Endothelial cell of hepatic sinusoid (primary cell): ENCODE results near the gene LRMDA.

Experiments used
- in situ Hi-C: cut with HindIII; loops from 2 replicates; pipeline ENCODE4 v1.10.0; 2017; ENCODE audit warnings: low sequenced_read_pairs

LRMDA gene

DNA sequence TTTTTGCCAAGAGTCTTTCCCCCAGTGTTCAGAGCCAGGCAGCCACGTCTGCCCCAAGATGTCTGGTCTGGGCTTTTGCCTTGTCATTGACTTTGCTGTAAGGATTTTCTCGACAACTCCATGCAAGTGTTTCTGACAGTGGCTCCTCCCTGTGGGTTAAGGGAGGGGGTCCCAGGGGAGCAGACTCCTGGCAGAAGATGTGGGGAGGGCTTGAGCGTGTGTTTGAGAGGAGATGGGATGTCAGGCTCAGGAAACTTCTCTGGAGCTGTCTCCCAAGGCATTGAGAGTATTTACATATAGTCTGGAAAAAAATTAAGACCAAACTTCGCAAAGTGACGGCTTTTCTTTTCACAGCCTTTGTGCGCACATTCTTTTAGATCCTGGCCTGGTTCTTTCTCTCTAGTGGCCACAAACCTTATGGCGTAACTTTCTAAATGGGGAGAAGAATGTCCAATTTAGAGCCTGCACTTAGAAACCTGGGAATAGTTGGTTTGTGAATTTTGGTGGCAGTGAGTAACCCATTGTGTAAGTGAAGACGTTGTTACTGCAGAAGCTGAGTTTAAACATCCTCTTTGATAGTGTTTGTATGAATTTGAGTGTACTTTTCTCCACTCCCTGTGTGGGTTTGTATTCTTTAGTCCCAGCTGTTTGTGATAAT, 201.5 kb downstream of the LRMDA start:
- in situ Hi-C loops = no loop called here

GRCh38 chr10:75633568-75633967, 202.1 kb downstream of the LRMDA start:
- in situ Hi-C loops = no loop called here

- in situ Hi-C loops = no loop called here
These were observed 203.5 kb downstream of the LRMDA start for GRCh38 chr10:75634947-75635346.

GRCh38 chr10:75638752-75639151, 207.3 kb downstream of the LRMDA start:
- in situ Hi-C loops = no loop called here

- in situ Hi-C loops = no loop called here
These were observed 208.3 kb downstream of the LRMDA start for GRCh38 chr10:75639736-75640135.

- in situ Hi-C loops = no loop called here
These were observed 209.0 kb downstream of the LRMDA start for GRCh38 chr10:75640381-75640780.

DNA sequence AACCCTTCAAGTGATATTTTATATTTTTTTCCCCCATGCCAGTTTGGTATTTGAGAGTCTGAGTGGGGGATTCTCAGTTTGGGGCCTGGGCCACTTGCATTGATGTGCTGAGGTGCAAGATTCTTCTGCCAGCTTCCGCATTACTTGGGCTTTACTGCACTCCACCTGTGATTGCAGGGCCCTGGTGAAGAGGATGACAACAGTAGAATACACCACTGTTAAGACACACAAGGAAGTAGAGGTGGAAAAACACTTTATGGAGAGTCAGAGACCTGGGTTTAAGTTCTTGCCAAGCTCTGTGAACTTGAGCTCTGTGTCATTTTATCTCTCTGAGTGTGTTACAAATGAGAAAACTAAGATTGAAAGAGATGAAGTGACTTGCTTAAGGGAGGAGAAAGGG, 209.4 kb downstream of the LRMDA start:
- in situ Hi-C loops = no loop called here

DNA sequence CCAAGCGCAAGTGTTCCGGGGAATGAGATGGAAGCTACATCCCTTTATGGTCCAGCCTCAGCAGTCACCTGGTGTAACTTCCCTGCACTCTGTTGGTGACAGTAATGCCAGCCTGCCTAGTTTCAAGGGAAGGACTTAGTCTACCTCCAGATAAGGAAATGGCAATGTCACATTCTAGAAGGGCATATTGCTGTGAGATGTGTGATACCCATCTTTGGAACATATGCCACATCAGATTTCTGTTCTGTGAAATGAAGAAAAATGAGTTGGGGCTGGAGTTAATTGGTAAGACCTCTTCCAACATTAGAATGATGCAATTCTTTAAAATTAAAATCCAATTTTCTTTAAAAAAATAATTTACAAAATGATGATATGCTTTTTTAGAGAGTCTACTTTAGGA, 212.0 kb downstream of the LRMDA start:
- in situ Hi-C loops = no loop called here

- in situ Hi-C loops = no loop called here
These were observed 212.7 kb downstream of the LRMDA start for GRCh38 chr10:75643944-75644692.

GRCh38 chr10:75645704-75646103, 214.3 kb downstream of the LRMDA start:
- in situ Hi-C loops = no loop called here

- in situ Hi-C loops = no loop called here
These were observed 214.9 kb downstream of the LRMDA start for GRCh38 chr10:75646218-75646915.

- in situ Hi-C loops = no loop called here
These were observed 215.5 kb downstream of the LRMDA start for GRCh38 chr10:75646916-75647315.

DNA sequence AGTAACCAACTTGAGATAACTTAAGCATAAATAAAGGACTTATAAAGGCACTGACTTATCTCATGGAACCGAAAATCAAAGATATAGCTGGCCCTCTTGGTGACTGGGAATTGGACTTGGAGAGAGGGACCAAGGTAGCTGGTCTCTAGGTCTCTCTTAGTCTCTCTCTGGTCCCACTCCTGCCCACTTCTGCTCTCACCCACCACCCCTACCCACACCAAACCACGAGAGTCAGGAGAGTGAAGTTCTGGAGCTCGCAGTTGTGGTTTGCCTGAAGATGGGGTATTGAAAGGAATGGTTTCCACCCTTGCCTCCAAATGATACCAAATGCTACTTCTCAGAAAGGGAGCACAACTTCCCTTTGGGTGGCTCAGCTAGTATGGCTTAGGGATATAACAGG, 216.3 kb downstream of the LRMDA start:
- in situ Hi-C loops = no loop called here

- in situ Hi-C loops = no loop called here
These were observed 216.9 kb downstream of the LRMDA start for GRCh38 chr10:75648351-75648750.

GRCh38 chr10:75648854-75649253, 217.4 kb downstream of the LRMDA start:
- in situ Hi-C loops = no loop called here

DNA sequence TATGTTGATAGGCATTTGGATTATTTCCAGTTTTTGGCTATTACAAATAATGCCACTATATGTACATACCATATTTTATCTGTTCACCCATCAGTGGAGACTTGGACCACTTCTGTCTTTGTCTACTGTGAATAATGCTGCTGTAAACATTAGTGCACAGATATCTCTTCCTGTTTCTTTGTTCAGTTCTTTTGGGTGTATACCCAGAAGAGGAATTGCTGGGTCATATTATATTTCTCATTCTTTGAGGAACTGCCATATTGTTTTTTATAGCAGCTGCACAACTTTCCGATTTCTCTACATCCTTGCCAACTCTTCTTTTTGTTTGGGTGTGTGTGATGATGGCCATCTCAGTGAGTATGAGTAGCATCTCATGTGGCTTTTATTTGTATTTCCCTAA, 218.0 kb downstream of the LRMDA start:
- in situ Hi-C loops = no loop called here

DNA sequence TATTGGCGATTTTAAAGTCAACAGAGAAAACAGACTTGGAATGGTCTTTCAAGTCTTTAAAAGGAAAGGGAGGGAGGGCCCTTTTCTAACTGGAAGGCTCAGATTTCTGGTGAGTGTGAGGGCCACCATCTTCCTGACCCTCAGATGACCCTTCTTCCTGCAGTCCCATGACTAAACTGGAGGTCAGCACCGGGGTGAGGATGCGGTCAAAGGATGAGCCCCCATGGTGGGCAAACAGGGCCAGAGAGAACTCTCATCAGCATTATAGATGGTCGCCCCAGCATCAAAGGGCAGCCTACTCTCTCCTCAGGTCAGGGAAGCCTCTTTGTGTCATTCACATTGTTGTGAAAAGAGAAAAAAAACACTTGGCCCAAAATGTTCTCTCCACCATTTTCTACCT, 219.2 kb downstream of the LRMDA start:
- in situ Hi-C loops = loop anchor here (5.0 kb wide), 1 partner anchor 57 kb away; no protein-coding TSS in a partner anchor

- in situ Hi-C loops = loop anchor here (5.0 kb wide), 1 partner anchor 56 kb away; no protein-coding TSS in a partner anchor
These were observed 220.0 kb downstream of the LRMDA start for GRCh38 chr10:75651417-75651816.

DNA sequence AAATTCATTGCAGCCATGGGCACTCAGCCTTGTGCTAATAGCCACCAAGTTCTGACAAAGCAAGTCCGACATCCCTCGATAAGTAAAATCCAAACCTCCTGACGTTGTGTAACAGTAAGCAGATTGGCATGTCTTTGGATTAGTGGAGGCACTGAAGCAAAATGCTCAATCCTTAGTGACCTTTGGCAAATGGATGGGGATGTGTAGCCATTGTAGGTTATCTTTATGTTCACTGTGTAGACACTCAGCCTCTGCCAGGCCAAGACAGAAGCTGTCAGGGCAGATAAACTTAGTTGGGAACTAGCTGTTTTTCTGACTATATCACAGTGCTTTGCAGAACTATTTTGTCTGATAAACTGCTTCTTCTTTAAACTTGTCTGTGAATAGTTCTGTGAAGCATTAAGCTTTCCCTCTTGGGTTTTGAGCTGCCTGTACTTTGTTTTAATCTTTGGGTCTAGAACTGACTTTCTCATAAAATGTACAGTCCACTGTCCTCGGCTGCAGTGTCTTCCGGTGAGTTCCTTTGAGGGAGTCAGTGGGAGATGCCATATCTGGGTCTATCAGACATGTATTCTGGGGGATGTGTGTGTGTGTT, 220.8 kb downstream of the LRMDA start:
- in situ Hi-C loops = loop anchor here (5.0 kb wide), 1 partner anchor 55 kb away; no protein-coding TSS in a partner anchor

- in situ Hi-C loops = loop anchor here (5.0 kb wide), 1 partner anchor 54 kb away; no protein-coding TSS in a partner anchor
These were observed 222.3 kb downstream of the LRMDA start for GRCh38 chr10:75653761-75654160.

DNA sequence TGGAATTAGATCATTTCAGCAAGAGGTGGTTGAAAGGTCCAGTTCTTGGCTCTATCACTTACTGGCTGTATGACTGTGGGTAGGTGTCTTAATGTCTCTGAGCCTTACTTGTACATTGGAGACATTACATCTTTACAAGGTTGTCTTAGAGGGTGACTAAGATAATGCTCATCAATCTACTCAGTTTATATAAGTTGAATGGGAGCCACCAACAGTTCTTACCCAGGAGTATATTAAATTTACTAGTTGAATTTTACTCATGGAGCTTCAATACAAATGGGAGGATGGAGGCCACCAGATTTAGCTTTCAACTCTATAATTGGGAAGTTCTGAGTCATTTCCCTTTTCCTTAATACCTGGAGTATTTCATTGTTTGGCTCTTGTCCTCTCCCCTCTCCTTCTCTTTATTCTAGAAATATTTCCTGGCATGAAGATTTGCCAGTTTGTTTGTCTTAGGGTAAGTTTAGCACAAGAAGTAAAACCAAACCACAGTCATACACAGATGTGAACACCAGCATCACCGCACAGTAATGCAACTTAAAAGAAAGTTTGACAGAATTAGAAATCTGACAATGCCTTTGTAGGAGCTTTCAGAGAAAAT, 222.8 kb downstream of the LRMDA start:
- in situ Hi-C loops = loop anchor here (5.0 kb wide), 1 partner anchor 53 kb away; no protein-coding TSS in a partner anchor
